HepG2 (cell line): Measurements from ENCODE around the gene TMEFF1. TPM values are rescaled to one million over a fixed set of nuclear protein-coding genes. Genes with fewer than 3 reads are reported as not detected.

Experiments used
- ARNTL ChIP-seq: sonication (generic); formaldehyde crosslinking; IDR thresholded peaks from 2 replicates; pipeline ENCODE4 v1.4.0; 2020; ENCODE audit warnings: mild to moderate bottlenecking, missing genetic modification reagents
- MIXL1 ChIP-seq: IDR thresholded peaks from 2 replicates; pipeline ENCODE4 v1.6.1; 2016
- RBM22 ChIP-seq: fragments of 200-400 bp; formaldehyde crosslinking; optimal IDR thresholded peaks from 2 replicates; pipeline ENCODE3; 2017; ENCODE audit warnings: mild to moderate bottlenecking, low read length, moderate library complexity
- RBM39 ChIP-seq: fragments of 200-400 bp; formaldehyde crosslinking; IDR thresholded peaks from one replicate; pipeline ENCODE4 v1.6.1; 2018; ENCODE audit warnings: antibody characterized with exemption, mild to moderate bottlenecking, low read depth, low read length; ENCODE audit not compliant: poor library complexity, severe bottlenecking
- SCMH1 ChIP-seq: sonication (generic); formaldehyde crosslinking; IDR thresholded peaks from 2 replicates; pipeline ENCODE4 v1.9.0; 2021; ENCODE audit warnings: missing genetic modification reagents, mild to moderate bottlenecking, borderline replicate concordance
- SIX4 ChIP-seq: sonication (generic); formaldehyde crosslinking; IDR thresholded peaks from 2 replicates; pipeline ENCODE4 v1.4.0; 2020; ENCODE audit warnings: missing genetic modification reagents
- TBL1XR1 ChIP-seq: fragments of 150-350 bp; IDR thresholded peaks from 2 replicates; pipeline ENCODE4 v1.6.1; 2014; ENCODE audit warnings: borderline replicate concordance, low read length; ENCODE audit not compliant: partially characterized antibody
- ZNF12 ChIP-seq: sonication (generic); formaldehyde crosslinking; IDR thresholded peaks from 2 replicates; pipeline ENCODE4 v1.5.0; 2020; ENCODE audit warnings: missing genetic modification reagents
- ZNF121 ChIP-seq: sonication (generic); formaldehyde crosslinking; IDR thresholded peaks from 2 replicates; pipeline ENCODE4 v1.5.0; 2020; ENCODE audit warnings: mild to moderate bottlenecking, missing genetic modification reagents
- ZNF24 ChIP-seq: fragments of 450-650 bp; IDR thresholded peaks from 2 replicates; pipeline ENCODE4 v1.6.1; 2017; ENCODE audit warnings: antibody characterized with exemption, mild to moderate bottlenecking
- ZNF709 ChIP-seq: sonication (generic); formaldehyde crosslinking; IDR thresholded peaks from 2 replicates; pipeline ENCODE4 v1.5.0; 2020; ENCODE audit warnings: mild to moderate bottlenecking, missing genetic modification reagents
- polyA plus RNA-seq, 8 experiments: library from polyadenylated mRNA; depleted of rRNA in 3 of 8; stranded (reverse) in 7 of 8; unstranded in 1 of 8; fragments of >200 nt; fragmentation: Illumina TruSeq in 4 of 8; extraction: Trizol in 4 of 8; gene quantifications; 2 replicates each; pipeline versions ENCODE4 v1.2.1 to v1.2.3, GENCODE V29; 2011 to 2016; ENCODE audit warnings: low read depth in 4 of 8, missing spikeins in 1 of 8, mixed read lengths in 1 of 8; ENCODE audit not compliant: insufficient read depth in 1 of 8
- total RNA-seq, 5 experiments: library from RNA; depleted of rRNA; stranded (reverse); fragments of >200 nt; fragmentation: Illumina TruSeq; extraction: Trizol; gene quantifications; 2 replicates each; pipeline ENCODE4 v1.2.3, GENCODE V29; 2016; ENCODE audit warnings: low read depth in 1 of 5
- TF ChIP-seq, protein P1 (sequence below): sonication (generic); formaldehyde crosslinking; IDR thresholded peaks from 2 replicates; pipeline ENCODE4 v1.5.0; 2020; ENCODE audit warnings: missing genetic modification reagents, mild to moderate bottlenecking, borderline replicate concordance
- TF ChIP-seq, protein P2 (sequence below): sonication (generic); formaldehyde crosslinking; IDR thresholded peaks from 2 replicates; pipeline ENCODE4 v1.4.0; 2020; ENCODE audit warnings: missing genetic modification reagents
- TF ChIP-seq, protein P3 (sequence below): sonication (generic); formaldehyde crosslinking; IDR thresholded peaks from 2 replicates; pipeline ENCODE4 v1.9.0; 2021; ENCODE audit warnings: missing genetic modification reagents, borderline replicate concordance
- TF ChIP-seq, protein P4 (sequence below): sonication (generic); formaldehyde crosslinking; IDR thresholded peaks from 2 replicates; pipeline ENCODE4 v1.8.0; 2022; ENCODE audit warnings: missing genetic modification reagents, mild to moderate bottlenecking, moderate library complexity, borderline replicate concordance

TMEFF1 gene
- total and polyA plus RNA-seq, 2 of the 13 experiments (the other 11 are each of a cell fraction or from before 2014, with no cell fraction given), result 0.87 to 1.9 TPM

DNA sequence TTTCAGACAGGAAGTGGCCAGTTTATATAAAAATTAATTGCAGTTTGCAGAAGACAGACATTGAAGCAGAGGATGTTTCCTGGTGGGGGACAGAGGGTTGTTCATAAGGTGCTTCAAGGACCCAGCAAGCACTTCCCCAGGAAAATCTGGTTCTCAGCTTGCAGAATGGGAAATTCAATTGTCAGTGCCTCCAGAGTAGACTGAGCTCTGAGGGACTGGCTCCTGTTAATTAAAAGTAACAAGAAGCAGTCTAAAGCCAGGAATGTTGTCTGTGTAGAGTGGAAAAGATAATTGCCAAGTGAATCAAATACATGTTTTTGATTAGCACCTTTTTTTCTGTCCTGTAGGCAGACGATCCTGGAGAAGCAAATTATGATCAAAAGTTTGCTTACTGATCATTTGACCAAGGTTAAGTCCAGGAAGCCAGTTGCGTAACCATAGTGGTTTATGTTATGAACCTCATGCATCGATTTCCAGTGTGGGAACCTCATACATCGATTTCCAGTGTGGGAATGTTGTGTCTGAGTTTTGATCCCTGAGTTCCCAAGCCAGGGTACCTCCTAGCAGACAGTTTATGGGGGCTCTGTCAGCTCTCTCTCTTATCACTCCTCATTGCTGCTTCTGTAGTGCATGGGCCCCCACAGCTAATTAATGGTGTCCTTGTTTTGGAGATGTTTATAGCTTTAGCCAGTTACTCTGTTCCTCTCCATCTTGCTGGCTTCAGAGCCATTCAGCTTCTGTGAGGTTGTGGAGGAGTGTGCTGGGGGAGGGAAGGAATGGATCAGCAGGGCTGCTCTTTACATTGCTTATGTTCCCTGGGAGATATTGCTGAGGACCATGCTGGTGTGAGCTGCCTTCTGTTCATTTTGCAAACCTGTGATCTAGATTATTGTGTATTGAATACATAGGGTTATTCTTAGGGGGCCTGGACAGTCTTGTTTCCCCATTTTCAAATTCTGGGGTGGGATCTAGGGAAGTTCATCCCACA is 28.9 kb upstream of the TMEFF1 start (continued):
- TF ChIP-seq, protein P1, sequence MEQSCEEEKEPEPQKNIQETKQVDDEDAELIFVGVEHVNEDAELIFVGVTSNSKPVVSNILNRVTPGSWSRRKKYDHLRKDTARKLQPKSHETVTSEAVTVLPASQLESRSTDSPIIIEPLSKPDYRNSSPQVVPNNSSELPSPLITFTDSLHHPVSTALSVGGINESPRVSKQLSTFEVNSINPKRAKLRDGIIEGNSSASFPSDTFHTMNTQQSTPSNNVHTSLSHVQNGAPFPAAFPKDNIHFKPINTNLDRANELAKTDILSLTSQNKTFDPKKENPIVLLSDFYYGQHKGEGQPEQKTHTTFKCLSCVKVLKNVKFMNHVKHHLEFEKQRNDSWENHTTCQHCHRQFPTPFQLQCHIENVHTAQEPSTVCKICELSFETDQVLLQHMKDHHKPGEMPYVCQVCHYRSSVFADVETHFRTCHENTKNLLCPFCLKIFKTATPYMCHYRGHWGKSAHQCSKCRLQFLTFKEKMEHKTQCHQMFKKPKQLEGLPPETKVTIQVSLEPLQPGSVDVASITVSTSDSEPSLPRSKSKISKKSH (CRISPR knock-in tag), result no peak
- TF ChIP-seq TBL1XR1 (peak; percentile 86), ZNF12 (0 out of 2 replicates have a peak, but pooled peaks have one; percentile 39), MIXL1 (peak; percentile 83; the same call in 1 of the 2 replicates), ZNF24 (no peak), SCMH1 (CRISPR knock-in tag) (no peak), ZNF709 (CRISPR knock-in tag) (no peak), RBM22 (no peak), SIX4 (CRISPR knock-in tag) (no peak), ARNTL (CRISPR knock-in tag) (no peak), ZNF121 (CRISPR knock-in tag) (no peak), RBM39 (no peak)
- TF ChIP-seq, protein P2, sequence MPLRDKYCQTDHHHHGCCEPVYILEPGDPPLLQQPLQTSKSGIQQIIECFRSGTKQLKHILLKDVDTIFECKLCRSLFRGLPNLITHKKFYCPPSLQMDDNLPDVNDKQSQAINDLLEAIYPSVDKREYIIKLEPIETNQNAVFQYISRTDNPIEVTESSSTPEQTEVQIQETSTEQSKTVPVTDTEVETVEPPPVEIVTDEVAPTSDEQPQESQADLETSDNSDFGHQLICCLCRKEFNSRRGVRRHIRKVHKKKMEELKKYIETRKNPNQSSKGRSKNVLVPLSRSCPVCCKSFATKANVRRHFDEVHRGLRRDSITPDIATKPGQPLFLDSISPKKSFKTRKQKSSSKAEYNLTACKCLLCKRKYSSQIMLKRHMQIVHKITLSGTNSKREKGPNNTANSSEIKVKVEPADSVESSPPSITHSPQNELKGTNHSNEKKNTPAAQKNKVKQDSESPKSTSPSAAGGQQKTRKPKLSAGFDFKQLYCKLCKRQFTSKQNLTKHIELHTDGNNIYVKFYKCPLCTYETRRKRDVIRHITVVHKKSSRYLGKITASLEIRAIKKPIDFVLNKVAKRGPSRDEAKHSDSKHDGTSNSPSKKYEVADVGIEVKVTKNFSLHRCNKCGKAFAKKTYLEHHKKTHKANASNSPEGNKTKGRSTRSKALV (CRISPR knock-in tag), result no peak
- TF ChIP-seq, protein P3, sequence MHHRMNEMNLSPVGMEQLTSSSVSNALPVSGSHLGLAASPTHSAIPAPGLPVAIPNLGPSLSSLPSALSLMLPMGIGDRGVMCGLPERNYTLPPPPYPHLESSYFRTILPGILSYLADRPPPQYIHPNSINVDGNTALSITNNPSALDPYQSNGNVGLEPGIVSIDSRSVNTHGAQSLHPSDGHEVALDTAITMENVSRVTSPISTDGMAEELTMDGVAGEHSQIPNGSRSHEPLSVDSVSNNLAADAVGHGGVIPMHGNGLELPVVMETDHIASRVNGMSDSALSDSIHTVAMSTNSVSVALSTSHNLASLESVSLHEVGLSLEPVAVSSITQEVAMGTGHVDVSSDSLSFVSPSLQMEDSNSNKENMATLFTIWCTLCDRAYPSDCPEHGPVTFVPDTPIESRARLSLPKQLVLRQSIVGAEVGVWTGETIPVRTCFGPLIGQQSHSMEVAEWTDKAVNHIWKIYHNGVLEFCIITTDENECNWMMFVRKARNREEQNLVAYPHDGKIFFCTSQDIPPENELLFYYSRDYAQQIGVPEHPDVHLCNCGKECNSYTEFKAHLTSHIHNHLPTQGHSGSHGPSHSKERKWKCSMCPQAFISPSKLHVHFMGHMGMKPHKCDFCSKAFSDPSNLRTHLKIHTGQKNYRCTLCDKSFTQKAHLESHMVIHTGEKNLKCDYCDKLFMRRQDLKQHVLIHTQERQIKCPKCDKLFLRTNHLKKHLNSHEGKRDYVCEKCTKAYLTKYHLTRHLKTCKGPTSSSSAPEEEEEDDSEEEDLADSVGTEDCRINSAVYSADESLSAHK, result no peak
- TF ChIP-seq, protein P4, sequence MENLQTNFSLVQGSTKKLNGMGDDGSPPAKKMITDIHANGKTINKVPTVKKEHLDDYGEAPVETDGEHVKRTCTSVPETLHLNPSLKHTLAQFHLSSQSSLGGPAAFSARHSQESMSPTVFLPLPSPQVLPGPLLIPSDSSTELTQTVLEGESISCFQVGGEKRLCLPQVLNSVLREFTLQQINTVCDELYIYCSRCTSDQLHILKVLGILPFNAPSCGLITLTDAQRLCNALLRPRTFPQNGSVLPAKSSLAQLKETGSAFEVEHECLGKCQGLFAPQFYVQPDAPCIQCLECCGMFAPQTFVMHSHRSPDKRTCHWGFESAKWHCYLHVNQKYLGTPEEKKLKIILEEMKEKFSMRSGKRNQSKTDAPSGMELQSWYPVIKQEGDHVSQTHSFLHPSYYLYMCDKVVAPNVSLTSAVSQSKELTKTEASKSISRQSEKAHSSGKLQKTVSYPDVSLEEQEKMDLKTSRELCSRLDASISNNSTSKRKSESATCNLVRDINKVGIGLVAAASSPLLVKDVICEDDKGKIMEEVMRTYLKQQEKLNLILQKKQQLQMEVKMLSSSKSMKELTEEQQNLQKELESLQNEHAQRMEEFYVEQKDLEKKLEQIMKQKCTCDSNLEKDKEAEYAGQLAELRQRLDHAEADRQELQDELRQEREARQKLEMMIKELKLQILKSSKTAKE, result peak; percentile 75
